Hematopoietic multipotent progenitor cell treated with erythropoietin and hydrocortisone succinate and interleukin-3 and kit ligand, for 15 days (in vitro differentiated cells): Measurements from ENCODE around the gene DCDC1.

Source experiments
- DNase-seq: peaks from one replicate; pipeline ENCODE4 v3.0.0-alpha.2; 2015; ENCODE audit warnings: low spot score

DCDC1 gene

DNA sequence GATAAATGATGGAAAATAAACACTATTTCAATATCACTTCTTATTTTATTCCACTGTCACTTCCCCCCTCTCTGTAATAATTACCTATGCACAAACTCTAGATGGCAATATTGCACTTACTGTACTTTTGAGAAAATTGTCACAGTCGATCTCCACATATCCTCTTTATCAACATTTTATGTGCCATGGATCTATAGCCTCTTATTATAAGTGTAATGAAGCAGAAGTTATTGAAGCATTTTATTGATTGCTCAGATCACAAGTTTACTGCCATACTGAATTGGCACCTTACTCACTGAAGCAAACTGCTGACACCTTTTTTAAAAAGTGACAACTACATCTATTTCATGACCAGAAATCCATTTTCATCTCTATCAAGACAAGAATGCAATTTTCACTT, 133.4 kb downstream of the DCDC1 start:
- no peak for DNase-seq

DNA sequence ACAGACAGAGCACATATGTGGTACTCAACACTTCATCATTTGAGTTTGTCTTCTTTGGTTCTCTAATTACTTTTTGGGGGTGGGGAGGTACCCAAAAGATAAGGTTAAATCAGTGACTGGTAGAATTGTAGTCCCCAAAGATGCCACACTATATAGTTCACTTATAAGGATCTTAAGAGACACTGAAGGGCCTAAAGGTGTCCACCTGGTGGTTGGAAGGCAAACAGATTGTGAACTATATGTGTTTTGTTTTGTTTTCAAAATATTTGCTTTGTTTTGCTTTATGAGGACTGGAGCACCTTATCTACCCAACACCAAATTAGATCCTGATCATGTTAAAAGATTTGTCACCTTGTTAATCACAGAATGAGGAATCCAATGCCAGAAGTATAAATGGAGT, 136.1 kb downstream of the DCDC1 start:
- no peak for DNase-seq

DNA sequence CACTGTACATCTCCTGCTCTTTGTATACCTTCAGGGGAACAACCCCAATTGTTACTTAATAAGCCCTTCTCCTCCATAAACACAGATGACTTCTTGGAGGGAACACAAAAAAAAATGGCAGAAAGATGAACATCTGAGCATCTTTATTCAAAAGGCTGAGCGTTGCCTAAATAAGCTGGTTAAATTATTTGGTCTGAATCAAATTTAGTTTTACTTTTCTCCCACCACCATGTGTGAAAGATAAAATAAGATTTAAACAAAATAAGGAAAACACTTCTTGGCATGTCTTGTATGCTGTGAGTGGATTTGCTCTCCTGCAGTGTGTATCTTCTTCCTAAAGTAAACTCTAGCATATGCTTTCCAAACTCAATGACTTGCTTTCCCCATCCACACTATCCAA, 137.9 kb downstream of the DCDC1 start:
- no peak for DNase-seq

DNA sequence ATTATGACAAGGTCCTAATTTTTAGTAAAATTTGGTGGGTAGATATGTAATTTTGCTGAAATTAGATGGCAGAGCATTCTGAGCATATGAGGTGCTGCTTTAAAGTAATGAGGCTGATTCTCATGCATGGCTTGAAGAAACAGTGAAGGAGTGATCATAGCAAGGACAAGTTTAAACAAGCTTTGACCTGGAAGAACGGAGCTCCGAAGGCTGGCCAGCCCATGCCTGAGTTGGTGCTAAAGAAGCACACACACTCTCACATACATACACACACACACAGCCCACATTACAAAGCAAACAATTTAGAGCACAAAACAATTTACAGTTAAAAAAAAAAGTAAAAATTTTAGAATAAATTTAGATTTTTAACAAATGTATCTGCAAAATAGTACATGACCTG, 150.7 kb downstream of the DCDC1 start:
- DNase-seq = no peak

DNA sequence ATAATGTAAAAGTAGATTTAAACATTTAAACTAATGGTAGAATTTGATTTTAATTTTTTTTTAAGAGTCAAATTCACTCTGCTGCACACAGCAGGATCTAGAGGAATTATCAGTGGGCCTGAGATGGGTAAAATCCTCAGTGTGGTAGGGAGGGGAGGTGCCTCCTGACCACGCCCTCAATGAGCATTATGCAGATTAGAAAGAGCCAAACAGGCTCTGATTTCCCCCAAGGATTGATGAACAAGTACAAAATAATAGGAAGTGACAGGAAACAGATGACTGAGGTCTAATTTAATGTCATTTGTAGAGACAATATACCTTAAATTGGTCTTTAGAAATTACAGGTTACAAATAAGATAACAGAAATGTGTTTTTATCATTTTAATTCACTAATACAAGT, 155.2 kb downstream of the DCDC1 start:
- no peak for DNase-seq

DNA sequence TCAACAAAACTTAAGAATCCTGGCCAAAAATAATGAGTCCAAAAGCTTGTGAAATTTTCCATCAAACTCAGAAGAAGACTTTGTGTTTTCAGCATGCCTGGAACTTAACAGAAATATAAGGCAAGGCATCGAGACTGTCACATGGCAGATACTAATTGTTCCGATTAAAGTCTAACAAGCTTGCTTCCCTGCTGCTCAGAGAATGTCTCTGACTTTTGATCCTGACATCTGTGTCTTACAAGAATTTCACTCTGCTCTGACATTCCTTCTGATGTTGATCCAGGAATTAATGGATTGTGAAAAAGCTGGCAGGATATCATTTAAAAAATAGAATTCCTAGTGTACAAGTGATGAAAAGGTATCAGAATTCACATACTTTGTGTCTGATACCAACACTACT, 170.2 kb downstream of the DCDC1 start:
- DNase-seq = no peak

DNA sequence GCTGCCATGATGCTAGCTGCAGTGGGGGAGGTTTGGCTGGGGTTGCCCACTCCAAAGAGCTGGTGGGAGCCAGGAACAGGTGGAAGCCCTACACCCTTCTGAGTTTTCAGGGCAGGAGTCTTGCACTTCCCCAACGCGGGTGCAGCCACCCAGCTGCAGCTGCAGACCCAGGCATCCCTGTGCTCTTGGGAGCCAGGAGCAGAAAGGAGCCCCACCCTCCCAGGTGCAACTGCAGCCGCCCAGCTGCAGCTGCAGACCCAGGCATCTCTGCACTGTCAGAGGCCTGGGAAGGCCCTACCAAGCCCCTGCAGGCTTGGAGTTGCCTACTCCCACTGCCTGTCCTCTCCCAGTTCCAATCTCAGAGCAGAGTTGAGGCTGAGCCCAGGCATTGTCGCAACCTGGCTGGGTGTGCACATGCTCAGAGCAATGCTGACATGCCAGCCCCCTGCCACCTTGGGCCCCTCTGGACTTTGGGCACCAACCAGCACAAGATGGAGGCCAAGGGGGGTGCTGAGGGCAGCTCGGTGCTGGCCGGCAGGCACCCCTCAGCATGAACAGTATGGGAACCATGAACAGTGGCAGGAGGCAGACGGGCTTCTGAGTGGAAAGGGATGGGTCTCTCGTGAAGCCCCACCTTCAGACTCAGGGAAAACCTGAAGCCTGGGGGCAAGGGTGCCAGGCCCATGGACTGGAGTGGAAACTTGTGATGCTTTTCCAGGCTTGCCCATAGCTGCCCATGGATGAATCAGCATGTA, 195.4 kb downstream of the DCDC1 start:
- DNase-seq = no peak

DNA sequence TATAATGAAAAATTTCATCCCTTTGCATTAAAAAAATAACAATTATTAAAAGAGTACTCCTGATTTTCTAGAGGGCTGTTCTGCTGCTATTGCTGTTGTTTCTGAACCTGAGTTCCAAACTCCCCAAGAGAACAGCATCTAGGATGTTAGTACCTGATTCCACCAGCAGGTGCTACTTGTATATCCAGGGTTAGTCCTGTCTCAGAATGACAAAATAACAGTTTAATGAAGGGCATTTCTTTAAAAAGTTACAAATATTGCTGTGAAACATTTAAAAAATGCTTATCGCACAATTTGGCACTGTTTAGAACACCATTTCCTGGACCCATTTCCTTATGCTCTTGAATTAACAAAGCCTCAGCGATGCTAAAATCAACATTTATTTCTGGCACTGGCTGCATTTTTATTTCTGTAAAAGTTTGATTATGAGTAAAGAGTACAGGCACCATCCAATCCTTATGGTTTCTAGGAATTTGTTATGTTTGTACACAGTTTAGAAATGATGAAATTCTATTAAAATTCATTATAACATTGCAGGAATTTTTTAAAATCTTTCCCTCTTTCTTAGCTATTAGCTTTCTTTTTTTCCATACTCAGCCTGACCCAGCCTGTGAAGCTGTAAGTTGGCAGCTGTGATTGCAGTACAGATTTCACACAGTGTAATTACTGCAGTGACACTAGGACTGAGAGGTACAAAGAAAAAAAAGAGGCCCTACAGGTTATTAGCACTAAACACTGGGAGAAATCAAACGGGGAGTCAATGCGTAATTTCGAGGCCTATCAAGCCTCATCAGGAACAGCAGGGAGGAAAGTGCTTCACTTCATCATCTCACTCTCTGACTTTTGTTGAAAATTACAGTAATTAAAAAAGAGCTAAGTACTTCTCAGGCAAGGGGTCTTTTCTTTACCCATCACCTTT, 208.8 kb downstream of the DCDC1 start:
- DNase-seq = no peak

DNA sequence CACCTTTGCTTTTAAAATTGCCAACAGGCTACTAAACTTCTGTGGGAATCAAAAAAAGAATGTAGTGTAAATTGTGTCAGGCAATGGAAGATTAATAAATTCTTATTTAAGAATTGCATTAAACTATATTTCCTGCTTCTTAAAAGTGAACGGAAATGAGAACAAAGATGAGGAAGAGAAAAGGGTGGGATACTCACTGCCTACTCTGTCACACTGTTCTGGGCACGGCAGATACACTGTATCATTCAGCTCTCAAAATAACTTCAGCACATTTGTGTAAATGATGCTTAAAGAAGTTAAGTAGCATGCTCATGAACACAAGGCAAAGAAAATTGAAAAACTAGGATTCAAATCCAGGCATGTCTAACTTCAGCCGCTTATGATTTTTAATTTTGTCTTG, 218.7 kb downstream of the DCDC1 start:
- no peak for DNase-seq

DNA sequence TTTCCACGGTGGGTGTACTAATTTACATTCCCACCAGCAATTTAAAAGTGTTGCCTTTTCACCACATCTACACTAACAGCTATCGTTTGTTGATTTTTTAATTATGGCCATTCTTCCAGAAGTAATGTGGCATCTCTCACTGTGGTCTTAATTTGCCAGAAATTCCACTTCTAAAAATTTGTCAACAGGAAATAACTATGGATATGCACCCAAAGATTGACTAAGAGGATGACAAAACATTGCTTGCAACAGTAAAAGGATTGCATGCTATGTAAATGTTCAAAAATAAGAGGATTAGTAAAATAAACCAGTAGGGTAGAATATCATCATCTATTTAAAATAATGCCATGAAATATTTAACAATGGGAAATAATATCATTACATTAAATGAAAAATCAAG, 219.5 kb downstream of the DCDC1 start:
- no peak for DNase-seq

DNA sequence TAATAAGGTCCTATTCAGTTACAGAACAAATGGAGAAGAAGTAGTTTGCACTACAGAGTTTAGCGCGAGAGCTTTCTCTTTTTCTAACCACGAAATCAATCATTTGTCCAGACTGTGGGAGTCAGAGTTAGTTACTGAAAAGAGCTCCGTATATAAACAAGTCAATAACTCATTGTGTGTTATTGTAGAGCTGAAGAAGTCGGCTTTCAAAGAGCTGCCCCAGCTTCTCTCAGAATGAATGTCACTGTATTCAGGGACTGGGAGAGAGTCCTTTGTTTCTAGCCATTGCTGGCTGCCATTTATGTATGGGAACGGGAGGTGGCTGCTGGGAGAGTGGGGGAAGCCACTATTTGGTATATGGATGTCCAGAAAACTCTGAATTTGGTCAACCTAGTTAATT, 227.8 kb downstream of the DCDC1 start:
- no peak for DNase-seq

DNA sequence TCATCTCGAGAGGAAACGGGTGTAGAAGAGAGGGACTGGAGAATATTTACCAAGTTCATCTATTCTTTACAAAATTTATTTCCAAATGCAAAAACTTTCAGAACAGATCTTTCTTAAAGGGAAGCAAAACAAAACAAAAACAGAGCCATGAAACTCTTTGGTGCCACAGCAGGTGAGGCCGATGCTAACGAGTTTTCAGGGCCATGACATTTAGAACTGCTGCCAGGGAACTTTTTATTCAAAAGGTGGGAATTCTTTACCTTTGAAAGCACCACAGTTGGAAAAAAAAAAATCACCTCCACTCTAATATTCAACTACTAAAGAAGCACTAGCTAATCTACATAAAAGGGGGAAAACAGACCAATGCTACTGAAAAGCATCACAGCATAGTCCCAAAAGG, 230.1 kb downstream of the DCDC1 start:
- DNase-seq = no peak

DNA sequence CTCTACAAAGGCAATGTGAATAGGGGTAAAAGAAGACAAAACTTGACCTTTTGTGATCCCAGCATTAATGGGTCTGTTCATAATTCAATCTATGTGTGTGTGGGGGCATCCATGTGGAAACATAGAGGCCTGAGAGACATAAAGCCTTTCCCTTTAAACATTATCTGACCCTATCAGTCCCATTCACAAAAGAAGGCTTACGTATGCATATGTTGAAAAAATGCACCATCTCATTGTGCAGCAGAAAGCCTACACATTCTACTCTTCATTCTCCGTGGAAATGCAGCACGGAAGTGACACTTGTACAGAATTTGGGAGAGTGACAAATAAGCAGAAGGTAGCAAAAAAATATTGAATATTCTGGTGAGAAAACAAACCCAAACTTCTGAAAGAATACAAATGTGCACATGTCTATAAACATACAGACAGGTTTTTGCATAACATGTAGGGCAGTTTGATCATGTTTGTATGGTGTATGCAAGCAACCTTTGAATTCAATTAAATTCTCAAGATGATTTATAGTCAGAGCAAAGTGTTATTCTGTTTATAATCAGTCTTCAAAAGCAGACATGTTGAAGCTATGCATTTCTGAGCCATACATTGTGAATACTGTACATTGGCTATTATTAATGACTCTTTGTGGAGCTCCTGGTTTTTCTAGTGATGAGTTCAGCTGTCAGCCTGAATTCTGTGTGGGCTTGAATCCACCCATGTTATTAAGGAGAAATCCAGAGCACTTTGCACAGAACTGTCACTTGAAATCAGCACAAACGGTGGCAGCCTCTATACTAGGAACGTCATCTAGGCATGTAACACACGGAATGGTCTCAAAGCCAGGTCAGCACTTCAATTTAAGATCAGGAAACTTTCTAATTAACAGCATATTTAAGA, 236.8 kb downstream of the DCDC1 start:
- no peak for DNase-seq

DNA sequence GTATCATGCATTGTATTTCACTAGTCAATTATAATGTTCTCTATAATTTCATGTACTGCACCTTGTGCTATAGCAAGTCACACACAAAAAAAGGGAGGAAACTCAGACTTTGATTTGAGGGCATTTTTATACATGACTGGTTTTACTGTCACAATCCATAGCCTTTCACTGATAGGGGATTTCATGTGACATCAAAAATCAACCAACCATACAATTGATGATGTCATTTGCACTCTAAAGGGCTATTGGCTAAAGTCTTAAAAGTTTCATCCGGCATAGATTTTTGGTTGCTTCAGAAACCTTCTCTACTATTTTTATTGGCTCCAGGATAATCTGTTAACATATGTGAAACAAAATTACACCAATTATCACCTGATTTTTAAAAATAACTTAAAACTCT, 237.8 kb downstream of the DCDC1 start:
- DNase-seq = no peak

DNA sequence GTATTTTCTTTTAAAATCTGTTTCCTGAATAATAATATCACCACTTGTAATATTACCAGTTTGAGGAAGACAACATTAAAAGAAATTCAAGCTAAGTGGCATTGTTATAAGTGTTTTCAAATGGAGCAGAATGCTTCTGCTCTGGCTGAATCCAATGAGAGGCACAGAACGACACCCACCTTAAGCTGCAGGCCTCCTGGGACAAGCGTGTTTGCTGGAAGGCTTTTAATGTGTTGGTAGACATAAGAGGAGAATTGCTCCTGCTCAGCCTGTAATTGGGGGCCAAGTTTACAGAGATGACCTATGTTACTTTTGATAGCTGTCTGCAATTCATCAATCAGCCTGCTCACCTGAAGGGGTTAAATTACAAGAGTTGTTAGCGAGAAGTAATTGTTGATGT, 242.2 kb downstream of the DCDC1 start:
- no peak for DNase-seq

DNA sequence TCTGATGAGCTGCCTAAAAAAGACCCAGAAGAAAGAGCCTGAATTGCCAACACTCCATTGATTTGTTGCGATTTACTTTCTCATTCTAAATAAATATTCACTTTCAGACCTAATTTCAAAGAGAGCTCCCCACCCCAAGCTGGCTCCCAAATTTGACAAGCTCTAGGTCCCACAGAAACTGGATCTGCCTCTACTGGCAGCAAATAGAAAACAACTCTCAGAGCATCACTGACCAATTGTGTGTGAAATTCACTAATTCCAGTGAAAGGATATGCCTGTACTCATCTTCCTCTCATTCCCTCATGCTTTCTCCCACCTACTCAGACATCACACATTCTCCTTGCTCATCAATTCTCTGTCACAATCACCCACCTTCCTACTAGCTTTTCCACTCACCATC, 249.1 kb downstream of the DCDC1 start:
- no peak for DNase-seq

DNA sequence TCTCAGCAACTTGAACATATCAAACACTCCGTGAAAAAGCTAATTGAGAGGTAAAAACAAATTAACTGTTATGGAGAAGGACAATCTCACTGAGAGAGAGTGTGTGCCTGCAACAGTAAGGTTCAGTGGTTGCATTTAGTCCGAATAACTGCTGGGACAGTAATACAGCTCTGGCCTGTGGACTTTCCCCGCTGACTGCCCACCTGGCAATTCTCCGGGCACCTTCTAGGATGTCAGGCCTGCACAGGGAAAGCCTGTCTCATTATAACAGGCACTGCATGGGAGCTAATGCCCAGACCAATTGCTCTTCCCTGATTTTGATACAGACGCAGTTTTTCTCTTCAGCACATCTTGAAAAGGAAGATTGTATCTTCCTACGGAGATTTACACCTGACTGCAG, 251.0 kb downstream of the DCDC1 start:
- no peak for DNase-seq

DNA sequence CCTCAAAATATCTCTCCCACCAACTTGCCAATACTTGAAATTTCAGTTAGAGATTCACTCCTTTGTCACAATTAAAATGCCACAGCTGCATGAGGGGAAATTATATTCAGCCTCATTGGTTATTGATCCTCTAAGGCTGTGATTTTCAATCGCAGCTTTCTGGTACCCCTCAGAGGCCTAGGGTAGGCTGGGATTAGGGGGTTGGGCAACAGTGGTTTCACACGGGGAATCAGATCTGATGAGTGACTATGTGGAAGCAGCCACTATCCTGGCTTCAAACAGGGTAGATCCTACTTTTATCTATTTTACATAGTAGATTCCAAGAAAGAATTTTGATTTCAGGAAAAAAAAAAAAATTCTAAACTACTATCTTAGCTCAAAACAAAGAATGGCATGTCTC, 252.5 kb downstream of the DCDC1 start:
- no peak for DNase-seq

DNA sequence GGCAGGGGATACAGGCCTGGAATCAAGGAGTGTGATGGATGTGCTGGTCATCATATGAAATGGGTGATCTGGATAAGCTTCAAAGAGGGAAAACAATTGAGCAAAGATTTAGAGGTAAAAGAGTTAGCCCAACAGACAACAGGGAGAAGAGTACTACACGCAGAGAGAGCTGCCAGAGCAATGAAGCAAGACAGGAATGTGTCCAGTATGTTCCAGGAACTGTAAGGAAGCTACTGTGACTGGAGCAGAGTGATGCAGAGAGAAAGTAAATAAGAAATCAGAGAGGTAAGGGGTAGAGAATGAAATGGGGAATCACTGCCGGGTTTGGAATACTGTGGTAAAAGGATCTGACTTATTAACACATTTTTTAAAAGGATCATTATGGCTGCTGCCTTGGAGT, 255.1 kb downstream of the DCDC1 start:
- no peak for DNase-seq

DNA sequence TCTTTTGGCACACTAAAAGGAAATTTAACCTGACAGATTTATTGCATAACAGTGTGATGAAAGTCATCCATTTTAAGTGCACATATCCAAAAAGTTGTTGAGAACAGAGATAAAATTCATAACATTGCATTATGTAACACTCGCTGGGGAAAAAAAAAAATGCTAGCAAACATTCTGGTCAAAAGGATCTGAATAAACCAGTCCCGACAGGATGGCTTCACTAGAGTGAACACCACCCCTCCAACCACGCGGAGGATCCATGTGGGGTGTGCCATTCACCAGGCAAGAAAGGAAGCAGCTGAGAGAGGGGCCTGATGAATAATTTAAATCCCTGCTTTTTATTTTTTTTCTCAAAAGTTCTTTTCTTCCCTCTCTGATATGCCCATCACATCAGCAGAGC, 258.7 kb downstream of the DCDC1 start:
- DNase-seq = no peak

DNA sequence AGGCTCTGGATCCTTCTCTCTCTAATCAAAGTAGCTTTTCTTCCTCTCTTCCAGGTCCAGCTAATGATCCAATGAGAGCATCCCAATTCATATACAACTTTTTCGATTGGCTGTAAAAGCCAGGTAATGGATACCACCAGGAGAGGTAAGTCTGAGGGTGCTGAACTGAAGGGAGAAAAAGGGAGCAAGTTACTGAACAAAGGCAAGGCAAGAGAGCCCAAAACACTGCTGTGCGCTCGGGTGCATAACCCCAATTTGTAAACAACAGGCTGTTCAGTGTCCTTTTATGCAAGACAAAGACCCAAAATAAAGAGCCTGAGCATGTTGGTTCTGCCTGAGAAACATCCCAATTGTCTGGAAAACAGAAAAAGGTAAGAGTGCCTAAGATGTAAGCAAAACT, 260.1 kb downstream of the DCDC1 start:
- no peak for DNase-seq

DNA sequence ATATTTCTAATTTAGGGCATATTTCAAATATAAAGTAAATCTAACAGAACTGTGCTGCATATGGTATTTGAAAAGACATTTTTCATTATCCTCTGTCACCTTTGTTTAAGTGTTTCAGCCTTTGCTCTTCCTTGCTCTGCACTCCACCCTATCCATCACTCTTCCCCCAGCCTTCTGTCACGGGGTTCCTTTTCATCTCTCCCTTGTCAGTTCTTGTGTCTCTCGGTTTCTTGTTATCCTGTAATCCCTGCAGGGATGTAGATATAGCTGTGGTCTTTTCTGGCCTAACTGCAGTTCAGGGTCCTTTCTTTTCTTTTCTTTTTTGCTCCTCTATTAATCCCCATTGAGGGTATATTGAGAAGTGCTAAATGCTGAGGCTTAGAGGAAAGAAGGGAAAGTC, 261.9 kb downstream of the DCDC1 start:
- no peak for DNase-seq
